Activated gamma-delta T cell treated with anti-CD3 and anti-CD28 coated beads, Interleukin-2, amount 50 U/mL, for 16 hours (primary cell): ENCODE results near the gene C17orf114.
"Not testable (repeated sequence)": the region's sequence is repeated elsewhere in the genome, so short reads cannot be mapped to it uniquely, and the experiment has no call there.

ENCODE experiments used
- DNase-seq: peaks from one replicate; pipeline ENCODE4 v3.0.0-alpha.2; 2020; ENCODE audit warnings: low read depth

C17orf114 gene

GRCh38 chr17:4802228-4802627 lies at the start of gene C17orf114:
TSS of gene C17orf114 (minus strand) at chr17:4802328.
- DNase-seq = no peak

GRCh38 chr17:4851084-4851483 lies 49.0 kb upstream of the C17orf114 start:
- no peak for DNase-seq

- DNase-seq = no peak
Measured at GRCh38 chr17:4850246-4850645, 48.1 kb upstream of the C17orf114 start.

- no peak for DNase-seq
Measured at GRCh38 chr17:4849011-4849536, 46.9 kb upstream of the C17orf114 start.

- DNase-seq = no peak
Measured at GRCh38 chr17:4846635-4847390, 44.7 kb upstream of the C17orf114 start.

GRCh38 chr17:4845118-4845517 lies 43.0 kb upstream of the C17orf114 start:
- DNase-seq = no peak

- no peak for DNase-seq
Measured at GRCh38 chr17:4843321-4844000, 41.3 kb upstream of the C17orf114 start.

- no peak for DNase-seq
Measured at GRCh38 chr17:4842376-4842775, 40.2 kb upstream of the C17orf114 start.

- DNase-seq = no peak
Measured at GRCh38 chr17:4840893-4841242, 38.7 kb upstream of the C17orf114 start.

- DNase-seq = no peak
Measured at GRCh38 chr17:4839965-4840892, 38.1 kb upstream of the C17orf114 start.

GRCh38 chr17:4839221-4839620 lies 37.1 kb upstream of the C17orf114 start:
- DNase-seq = no peak

- no peak for DNase-seq
Measured at GRCh38 chr17:4838309-4838785, 36.2 kb upstream of the C17orf114 start.

- DNase-seq = no peak
Measured at GRCh38 chr17:4837471-4838308, 35.6 kb upstream of the C17orf114 start.

GRCh38 chr17:4836221-4836620 lies 34.1 kb upstream of the C17orf114 start:
- DNase-seq = no peak

GRCh38 chr17:4834681-4835020 lies 32.5 kb upstream of the C17orf114 start:
- no peak for DNase-seq

- no peak for DNase-seq
Measured at GRCh38 chr17:4833941-4834680, 32.0 kb upstream of the C17orf114 start.

- DNase-seq = peak; percentile 81
Measured at GRCh38 chr17:4833178-4833940, 31.2 kb upstream of the C17orf114 start, which contains the start of gene MINK1. TSS of gene MINK1 (plus strand) at chr17:4833340. CDS start at chr17:4833584, 244 bp downstream.

GRCh38 chr17:4832829-4833177 lies 30.7 kb upstream of the C17orf114 start:
- not testable (repeated sequence) for DNase-seq

GRCh38 chr17:4827399-4827798 lies 25.3 kb upstream of the C17orf114 start:
- no peak for DNase-seq
